ENCODE measurements around the gene CNTNAP5.

GRCh38 chr2:124610141-124610540, 585.1 kb downstream of the CNTNAP5 start:
- TF ChIP-seq, protein P1, sequence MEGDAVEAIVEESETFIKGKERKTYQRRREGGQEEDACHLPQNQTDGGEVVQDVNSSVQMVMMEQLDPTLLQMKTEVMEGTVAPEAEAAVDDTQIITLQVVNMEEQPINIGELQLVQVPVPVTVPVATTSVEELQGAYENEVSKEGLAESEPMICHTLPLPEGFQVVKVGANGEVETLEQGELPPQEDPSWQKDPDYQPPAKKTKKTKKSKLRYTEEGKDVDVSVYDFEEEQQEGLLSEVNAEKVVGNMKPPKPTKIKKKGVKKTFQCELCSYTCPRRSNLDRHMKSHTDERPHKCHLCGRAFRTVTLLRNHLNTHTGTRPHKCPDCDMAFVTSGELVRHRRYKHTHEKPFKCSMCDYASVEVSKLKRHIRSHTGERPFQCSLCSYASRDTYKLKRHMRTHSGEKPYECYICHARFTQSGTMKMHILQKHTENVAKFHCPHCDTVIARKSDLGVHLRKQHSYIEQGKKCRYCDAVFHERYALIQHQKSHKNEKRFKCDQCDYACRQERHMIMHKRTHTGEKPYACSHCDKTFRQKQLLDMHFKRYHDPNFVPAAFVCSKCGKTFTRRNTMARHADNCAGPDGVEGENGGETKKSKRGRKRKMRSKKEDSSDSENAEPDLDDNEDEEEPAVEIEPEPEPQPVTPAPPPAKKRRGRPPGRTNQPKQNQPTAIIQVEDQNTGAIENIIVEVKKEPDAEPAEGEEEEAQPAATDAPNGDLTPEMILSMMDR (IDR thresholded peaks at IDR 0.05), result no peak
- no peak for TF ChIP-seq EZH2 (IDR thresholded peaks at IDR 0.05)
